ENCODE results near the gene CARMIL1. TPM values are rescaled to one million over a fixed set of nuclear protein-coding genes. Genes with fewer than 3 reads are reported as not detected.

Gene CARMIL1
- total RNA-seq: 14.0 TPM

- peak; percentile 91 for DNase-seq
Measured at GRCh38 chr6:25278914-25279747, at the start of gene CARMIL1. CARMIL1 (plus strand) TSS chr6:25279374; CDS start chr6:25279796, 422 bp downstream.

DNA sequence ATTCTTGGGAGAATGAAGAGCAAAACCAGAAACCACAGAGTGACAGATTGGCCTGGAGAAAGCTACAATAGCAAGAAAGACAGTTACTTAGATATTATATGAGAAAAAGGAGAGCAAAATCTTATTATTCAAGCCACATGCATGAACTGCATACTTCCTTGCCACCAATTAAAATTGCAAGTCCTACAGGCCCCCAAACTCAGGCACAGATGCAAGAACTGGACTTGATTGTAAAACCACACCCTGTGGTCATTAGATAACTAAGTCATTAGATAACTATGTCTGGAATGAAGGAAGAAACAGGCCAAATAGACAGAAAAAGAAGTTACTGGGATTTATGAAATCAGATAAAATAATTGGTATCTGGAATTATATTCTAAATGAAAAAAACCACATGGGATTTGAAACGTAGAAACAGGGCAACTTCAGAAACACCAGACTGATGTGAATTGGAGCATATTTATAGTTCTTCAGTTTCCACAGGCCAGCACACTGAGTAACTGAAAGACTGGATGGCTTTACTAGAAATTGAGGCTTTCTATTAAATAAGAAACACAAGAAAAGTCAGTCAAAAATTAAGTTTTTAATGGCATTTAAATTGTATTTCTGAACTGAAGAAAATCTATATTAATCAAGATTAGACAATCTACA is 49.4 kb upstream of the CARMIL1 start:
- DNase-seq: no peak

- peak; percentile 81 for DNase-seq
Measured at GRCh38 chr6:25232479-25232878, 46.7 kb upstream of the CARMIL1 start.

- DNase-seq: no peak
Measured at GRCh38 chr6:25233226-25233625, 45.9 kb upstream of the CARMIL1 start.

GRCh38 chr6:25237579-25237978 is 41.6 kb upstream of the CARMIL1 start:
- DNase-seq: no peak

GRCh38 chr6:25239059-25239458 is 40.1 kb upstream of the CARMIL1 start:
- no peak for DNase-seq

DNA sequence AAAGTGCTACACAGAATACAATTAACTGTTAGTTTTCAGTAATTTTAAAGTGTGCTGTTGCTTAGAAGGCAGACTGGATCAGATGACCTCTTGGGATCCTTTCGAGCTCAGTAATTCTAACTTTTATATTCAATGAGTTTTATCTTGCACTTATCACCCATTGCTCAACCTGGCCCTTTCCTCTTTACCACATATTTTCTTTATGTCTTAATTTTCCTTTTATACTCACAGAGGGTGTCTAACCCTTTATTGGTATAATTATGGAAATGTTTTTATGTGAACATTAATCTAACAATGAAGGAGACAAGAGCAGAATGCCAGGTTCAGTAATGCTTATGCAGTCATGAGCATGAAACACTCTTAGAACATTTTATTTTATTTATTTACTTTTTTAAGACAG is 39.7 kb upstream of the CARMIL1 start:
- DNase-seq: no peak

- no peak for DNase-seq
Measured at GRCh38 chr6:25242567-25242966, 36.6 kb upstream of the CARMIL1 start.

DNA sequence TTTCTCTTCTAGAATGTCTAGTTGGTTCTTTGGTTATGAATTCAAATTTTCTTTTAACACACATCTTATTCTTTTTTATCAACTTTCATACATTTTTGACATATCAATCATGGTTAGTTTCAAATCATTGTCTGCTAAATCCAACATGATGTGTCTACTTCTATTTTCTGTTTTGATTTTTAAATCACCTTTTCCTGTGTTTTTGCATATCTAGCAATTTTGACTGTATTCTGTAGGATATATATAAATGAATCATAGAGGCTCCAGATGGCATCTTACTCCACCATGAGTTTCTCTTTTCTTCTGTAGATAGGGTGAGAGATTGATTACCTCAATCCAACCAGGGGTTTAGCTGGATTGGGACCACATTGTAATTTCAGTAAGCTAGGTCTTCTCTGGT is 34.3 kb upstream of the CARMIL1 start:
- no peak for DNase-seq

GRCh38 chr6:25248123-25248522 is 31.1 kb upstream of the CARMIL1 start:
- no peak for DNase-seq

DNA sequence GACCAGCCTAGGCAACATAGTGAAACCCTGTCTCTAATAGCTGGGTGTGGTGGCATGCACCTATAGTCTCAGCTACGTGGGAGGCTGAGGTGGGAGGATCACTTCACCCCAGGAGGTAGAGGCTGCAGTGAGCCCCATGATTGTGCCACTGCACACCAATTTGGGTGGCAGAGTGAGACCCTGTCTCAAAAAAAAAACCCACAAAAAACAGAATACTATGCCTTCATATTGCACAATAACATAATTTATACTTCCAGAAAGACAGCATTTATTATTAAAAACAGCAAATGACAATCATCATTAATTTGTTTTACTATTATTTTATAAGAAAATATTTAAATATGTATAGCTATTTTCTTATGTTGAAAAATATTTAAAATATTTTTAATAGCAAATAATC is 30.0 kb upstream of the CARMIL1 start:
- no peak for DNase-seq

- no peak for DNase-seq
Measured at GRCh38 chr6:25250878-25251277, 28.3 kb upstream of the CARMIL1 start.

DNA sequence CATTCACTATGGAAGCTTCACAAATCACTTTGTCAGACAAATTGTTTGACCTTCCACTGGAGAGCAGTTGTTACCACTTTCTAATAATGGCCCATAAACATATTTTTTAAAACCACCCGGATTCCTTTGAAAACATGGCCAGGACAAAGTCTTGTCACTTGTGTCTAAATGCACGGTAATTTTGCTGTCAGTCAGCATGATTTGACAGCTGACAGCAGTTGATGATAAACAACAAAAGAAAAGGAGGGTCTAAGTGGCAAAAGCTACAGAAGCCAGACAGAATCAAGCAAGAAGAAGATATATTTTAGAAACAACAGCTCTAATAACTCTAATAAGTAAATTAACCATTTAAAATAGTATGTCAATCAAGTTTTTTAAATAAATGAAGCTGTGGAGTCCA is 27.7 kb upstream of the CARMIL1 start:
- DNase-seq: no peak

GRCh38 chr6:25253351-25253750 is 25.8 kb upstream of the CARMIL1 start:
- no peak for DNase-seq

GRCh38 chr6:25254671-25255070 is 24.5 kb upstream of the CARMIL1 start:
- no peak for DNase-seq

DNA sequence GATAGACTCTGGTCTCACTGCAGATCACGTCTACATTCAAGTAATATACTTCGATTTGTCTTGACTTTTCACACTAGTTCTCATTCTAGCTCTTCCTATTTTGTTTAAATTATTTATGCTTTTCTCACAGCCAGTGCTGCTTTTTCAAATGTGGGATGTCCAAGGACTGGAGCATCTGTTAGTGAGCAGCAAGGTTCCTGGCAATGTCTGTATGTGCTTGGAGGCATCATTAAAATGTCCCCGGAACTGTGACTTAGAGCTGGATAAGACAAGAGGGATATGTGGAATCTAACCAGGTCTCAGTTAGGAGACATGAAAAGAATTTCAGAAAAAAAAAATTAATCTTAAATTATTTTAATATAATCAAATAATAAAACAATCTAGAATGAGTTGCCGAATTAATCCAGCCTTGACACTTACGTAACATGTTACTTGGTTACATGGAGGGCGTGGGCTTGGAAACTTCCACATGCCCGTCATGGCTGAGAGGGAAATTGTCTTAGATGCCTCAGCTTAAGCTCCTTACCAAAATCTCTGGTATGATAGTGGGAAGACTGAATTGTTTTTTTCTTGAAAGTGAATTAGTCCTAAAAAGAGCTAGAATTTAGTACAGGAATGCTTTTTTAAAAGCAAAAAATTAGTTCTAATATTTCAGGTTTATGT is 21.4 kb upstream of the CARMIL1 start:
- no peak for DNase-seq

DNA sequence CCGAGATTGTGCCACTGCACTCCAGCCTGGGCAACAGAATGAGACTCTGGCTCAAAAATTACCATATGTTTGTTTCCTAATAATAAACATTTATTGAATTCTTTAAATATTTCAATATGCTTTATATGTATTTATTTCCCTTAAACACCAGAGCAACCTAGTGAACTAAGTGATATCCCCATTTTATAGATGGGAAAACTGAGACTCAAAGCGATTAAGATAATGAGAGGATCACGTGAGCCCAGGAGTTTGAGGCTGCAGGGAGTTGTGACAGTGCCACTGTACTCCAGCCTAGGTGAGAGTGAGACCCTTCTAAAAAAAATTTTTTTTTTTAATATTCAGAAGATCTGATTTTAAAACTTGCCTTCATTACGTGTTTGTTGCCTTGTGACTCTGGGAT is 19.4 kb upstream of the CARMIL1 start:
- no peak for DNase-seq

GRCh38 chr6:25263657-25264056 is 15.5 kb upstream of the CARMIL1 start:
- no peak for DNase-seq

DNA sequence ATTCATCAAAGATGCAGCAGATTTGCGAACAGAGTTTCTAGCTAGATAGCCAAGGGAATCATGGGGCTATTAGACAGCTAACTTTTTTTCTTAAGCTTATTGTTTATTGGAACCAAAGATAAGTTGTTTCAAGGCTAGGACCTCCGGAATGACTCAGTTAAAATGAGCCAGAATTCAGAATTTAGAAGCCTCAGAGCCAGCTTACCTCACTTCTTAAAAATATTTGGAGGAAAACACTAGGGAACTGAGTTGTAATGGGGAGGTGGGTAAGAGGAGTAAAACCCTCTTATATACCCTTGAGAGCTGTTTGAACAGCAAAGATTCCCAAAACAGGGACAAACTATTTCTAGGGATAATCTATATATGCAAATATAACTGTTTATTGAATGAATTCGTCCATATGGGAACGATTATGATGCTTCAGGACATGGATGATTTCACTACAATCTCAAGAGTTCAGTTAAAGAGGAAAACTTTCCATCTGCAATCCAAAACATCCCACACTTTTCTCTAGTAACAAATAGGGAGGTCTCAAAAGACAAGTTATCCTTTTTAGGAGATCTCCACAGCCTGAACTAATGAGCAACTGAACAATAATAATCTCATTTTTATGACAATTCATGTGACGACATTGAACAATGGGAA is 12.6 kb upstream of the CARMIL1 start:
- DNase-seq: peak; percentile 59

- no peak for DNase-seq
Measured at GRCh38 chr6:25267662-25268061, 11.5 kb upstream of the CARMIL1 start.

GRCh38 chr6:25270559-25270958 is 8.6 kb upstream of the CARMIL1 start:
- DNase-seq: no peak

DNA sequence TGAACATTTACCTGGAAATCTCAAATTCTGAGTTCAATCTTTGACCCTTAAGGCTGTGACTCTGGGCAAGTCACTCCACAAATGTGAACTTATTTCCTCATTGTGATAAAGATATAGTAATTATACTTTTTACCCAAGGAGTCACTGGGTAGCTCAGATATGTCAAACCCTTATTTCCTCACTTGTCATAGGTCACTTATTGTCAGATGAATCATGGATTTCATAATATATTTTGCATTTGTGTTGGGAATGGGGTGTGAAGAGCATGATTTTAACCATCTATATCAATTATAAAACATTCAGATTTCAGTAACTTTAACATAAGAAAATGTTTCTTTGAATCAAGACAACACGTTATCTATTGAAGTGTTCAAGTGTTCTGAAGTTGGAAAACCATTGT is 3.7 kb upstream of the CARMIL1 start:
- DNase-seq: no peak

GRCh38 chr6:25277386-25277785 is 1.8 kb upstream of the CARMIL1 start:
- DNase-seq: no peak
